PFSK-1 (cell line): ENCODE data around the gene IRAK1.

Source experiments
- FOXP2 ChIP-seq: optimal IDR thresholded peaks from 2 replicates; pipeline ENCODE3; 2011; ENCODE audit warnings: borderline replicate concordance, control low read depth, inconsistent platforms; ENCODE audit not compliant: insufficient read depth; ENCODE audit errors: extremely low read length, extremely low read depth
- POLR2AphosphoS5 ChIP-seq: IDR thresholded peaks from 2 replicates; pipeline ENCODE4 v1.6.1; 2012; ENCODE audit warnings: low read depth, mild to moderate bottlenecking, control low read depth, low read length, moderate library complexity
- REST ChIP-seq, 2 experiments: IDR thresholded peaks; 2 replicates each; pipeline versions ENCODE4 v1.6.1 to v1.8.0; 2011 to 2012; ENCODE audit warnings: low read depth in 2 of 2, low read length in 2 of 2, control low read depth in 1 of 2, inconsistent platforms in 1 of 2, mild to moderate bottlenecking in 1 of 2, moderate library complexity in 1 of 2; ENCODE audit not compliant: insufficient read depth in 1 of 2
- SIN3A ChIP-seq: IDR thresholded peaks from 2 replicates; pipeline ENCODE4 v1.6.1; 2012; ENCODE audit warnings: mild to moderate bottlenecking, low read length, moderate library complexity, borderline replicate concordance; ENCODE audit not compliant: insufficient read depth
- TAF1 ChIP-seq: IDR thresholded peaks from 2 replicates; pipeline ENCODE4 v1.6.1; 2012; ENCODE audit warnings: low read length, control low read depth, borderline replicate concordance; ENCODE audit not compliant: insufficient read depth

The IRAK1 gene

DNA sequence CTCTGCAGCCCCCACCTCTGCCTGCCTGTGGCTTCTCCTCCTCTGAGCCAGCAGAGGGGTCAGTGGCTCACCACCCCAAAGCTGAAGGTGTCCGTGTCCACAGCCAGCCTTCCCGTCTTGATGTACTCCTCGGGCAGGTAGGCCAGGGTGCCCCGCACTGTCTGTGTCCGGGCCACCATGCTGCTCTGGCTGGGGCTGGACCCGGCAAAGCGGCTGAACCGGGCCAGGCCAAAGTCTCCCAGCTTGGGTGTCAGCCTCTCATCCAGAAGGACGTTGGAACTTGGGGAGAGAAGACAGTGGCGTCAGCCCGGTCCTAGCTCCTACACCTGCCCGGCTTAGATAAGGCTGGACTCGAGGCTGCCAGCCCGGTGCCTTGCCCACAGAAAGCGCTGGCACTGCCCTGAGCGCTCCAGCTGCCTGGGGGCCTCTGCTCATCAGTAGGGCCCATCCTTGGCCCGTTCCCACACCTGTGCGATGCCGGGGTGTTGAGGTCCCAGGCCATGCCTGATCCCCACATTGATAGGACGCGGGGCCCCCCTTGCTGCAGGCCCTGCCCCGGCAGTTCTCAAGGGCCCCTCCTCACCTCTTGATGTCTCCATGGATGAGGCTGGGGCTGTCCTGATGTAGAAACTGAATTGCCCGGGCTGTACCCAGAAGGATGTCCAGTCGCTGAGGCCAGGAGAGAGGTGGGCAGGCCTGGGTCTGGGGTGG lies 3.2 kb downstream of the IRAK1 start:
- no peak for TF ChIP-seq SIN3A
- no peak for TF ChIP-seq FOXP2
- TF ChIP-seq POLR2AphosphoS5, result no peak
- TF ChIP-seq TAF1, result no peak
- no peak for TF ChIP-seq REST (IDR thresholded peaks at IDR 0.05; ENCODE audit: insufficient read depth in 1 of 2, low read depth in 2 of 2, low read length in 2 of 2)

DNA sequence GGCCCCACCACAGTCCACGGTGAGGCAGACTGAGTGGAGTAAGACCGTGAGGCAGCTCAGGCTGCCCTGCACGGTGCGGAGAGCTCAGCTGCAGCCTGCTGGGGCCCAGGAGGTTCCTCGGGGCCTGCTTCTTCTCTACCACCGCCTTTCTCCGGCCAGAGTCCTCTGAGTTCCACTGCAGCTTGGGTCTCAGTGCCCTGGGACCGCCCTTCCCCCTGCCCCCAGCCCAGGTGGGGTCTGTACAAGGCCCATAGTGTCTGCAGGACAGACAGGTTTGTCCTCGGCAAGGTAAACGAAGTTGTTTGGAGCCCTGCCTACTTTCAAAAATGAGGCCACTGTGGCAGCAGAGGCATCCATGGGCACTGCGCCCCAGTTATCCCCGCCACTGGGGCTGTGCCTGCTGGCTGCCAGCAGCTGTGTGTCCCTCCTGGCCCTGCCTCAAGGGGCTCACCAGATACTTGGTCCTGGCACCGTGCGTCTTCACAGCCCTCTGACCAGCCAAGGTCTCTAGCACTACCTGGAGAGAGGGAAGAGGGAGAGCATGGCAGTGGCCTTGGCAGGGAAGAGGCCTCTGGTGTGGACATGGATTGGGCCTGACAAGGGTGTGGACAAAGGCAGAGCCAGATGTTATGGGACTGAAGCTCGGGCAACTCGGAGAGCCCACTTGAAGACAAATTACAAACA lies 4.0 kb downstream of the IRAK1 start:
- TF ChIP-seq REST (IDR thresholded peaks at IDR 0.05; ENCODE audit: insufficient read depth in 1 of 2, low read depth in 2 of 2, low read length in 2 of 2) (no peak), SIN3A (no peak), FOXP2 (no peak), TAF1 (no peak), POLR2AphosphoS5 (no peak)

DNA sequence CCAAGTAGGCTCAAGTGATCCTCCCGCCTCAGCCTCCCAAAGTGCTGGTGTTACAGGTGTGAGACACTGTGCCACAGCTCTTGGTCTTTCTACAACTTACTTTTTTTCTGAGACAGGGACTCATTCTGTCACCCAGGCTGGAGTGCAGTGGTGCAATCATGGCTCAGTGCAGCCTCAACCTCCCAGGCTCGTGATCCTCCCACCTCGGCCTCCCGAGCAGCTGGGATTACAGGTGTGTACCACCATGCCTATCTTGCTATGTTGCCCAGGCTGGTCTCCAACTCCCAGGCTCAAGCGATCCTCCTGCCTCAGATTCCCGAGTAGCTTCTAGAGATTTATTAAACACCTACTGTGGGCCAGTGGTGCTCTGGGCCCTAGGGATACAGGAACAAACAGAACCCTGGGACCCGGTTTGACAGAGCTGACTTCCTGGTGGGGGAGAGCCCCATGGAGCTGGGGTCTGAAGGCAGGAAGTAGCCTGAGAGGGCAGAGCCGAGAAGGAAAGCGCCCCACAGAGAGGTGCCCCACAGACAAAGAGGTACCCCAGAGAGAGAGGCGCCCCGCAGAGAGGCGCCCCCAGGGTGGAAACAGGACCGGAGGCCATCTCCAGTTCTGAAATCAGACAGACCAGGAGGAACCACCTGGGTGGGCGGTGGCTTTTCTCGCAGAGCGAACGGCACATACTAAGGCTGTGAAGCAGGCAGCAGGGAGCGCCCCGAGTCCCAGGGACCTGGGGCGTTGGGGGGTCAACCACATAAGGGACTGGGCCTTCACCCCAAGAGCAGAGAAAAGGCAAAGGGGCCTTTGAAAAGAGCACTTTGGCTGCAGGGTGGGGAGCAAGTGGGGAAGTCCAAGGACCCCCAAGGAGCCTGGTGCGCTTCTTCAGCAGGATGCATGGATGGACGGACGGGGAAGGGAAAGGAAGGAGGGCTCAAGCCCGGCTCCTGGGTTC lies 5.0 kb downstream of the IRAK1 start:
- TF ChIP-seq FOXP2, result no peak
- TF ChIP-seq SIN3A, result no peak
- no peak for TF ChIP-seq REST (IDR thresholded peaks at IDR 0.05; ENCODE audit: insufficient read depth in 1 of 2, low read depth in 2 of 2, low read length in 2 of 2)
- no peak for TF ChIP-seq TAF1
- TF ChIP-seq POLR2AphosphoS5, result no peak

DNA sequence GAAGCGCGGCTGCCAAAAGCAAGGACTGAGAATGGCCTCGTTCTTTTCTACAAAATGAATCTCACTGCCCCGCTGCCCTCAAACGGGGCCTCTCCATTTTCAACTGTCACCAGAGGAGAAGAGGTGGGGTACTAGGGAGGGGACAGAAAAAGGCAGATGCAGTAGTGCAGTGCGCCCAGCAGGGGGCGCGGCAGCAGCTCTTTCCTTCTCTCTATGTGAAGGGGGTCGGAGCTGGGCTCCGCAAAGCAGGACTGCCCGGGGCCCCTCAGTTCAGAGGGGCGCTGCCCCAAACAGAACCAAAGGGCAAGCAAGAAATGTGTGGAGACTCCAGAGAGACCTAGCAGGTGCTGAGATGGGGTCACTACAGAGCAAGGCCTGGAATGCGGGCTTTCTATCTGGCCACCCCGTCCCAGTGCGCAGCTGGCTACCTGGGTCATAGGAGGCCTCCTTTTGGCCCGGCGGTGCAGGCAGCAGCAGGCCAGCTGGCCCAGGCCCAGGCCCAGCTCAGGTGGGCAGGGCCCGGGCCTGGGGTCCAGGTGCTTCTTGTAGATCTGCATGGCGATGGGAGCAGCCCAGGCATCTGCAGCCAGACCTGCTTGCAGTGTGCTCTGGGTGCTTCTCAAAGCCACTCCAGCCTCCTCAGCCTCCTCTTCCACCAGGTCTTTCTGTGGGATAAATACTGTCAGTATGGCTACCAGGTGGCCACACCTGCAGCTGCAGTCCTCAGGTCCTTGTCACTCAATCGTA lies 5.9 kb downstream of the IRAK1 start:
- TF ChIP-seq FOXP2 (no peak), POLR2AphosphoS5 (no peak; the same call in 1 of the 2 replicates), TAF1 (no peak), REST (IDR thresholded peaks at IDR 0.05; ENCODE audit: insufficient read depth in 1 of 2, low read depth in 2 of 2, low read length in 2 of 2) (no peak), SIN3A (no peak)
